Right atrium auricular region (tissue), 2 donors: Measurements from ENCODE around the gene MED27. TPM values are rescaled to one million over a fixed set of nuclear protein-coding genes. Genes with fewer than 3 reads are reported as not detected.

Experiments
- DNase-seq: peaks from one replicate; pipeline ENCODE4 v3.0.0-alpha.2; 2019; ENCODE audit warnings: low spot score
- H3K27ac ChIP-seq, 2 donors: fragments of 200-600 bp; sonication (generic); 1 replicate in 1 of 2; 2 replicates in 1 of 2; pipeline ENCODE4 v1.5.1; 2016 to 2019
- H3K27me3 ChIP-seq, 2 donors: fragments of 200-600 bp; sonication (generic); one replicate each; pipeline versions ENCODE4 v1.5.1 to v1.6.0; 2017 to 2019
- H3K36me3 ChIP-seq: fragments of 200-600 bp; sonication (generic); one replicate; pipeline ENCODE4 v1.5.1; 2016
- H3K4me1 ChIP-seq, 2 donors: fragments of 200-600 bp; sonication (generic); one replicate each; pipeline versions ENCODE4 v1.5.1 to v1.6.0; 2017 to 2019
- H3K4me3 ChIP-seq, 2 donors: fragments of 200-600 bp; sonication (generic); 1 replicate in 1 of 2; 2 replicates in 1 of 2; pipeline ENCODE4 v1.5.1; 2017 to 2019; ENCODE audit warnings: mild to moderate bottlenecking in 1 of 2, moderate library complexity in 1 of 2
- H3K9me3 ChIP-seq, 2 donors: fragments of 200-600 bp; sonication (generic); one replicate each; pipeline ENCODE4 v1.5.1; 2019
- CTCF ChIP-seq, 2 donors: fragments of 200-600 bp; sonication (generic); IDR thresholded peaks; one replicate each; pipeline ENCODE4 v1.5.1; 2019; ENCODE audit warnings: antibody characterized with exemption in 2 of 2
- total RNA-seq, 2 donors: library from RNA; depleted of rRNA; stranded (reverse); fragments of >200 nt; gene quantifications; one replicate each; pipeline ENCODE4 v1.1.0, GENCODE V29; 2016

Gene MED27
- total RNA-seq, 2 donors from 2014 or later = 12.5 to 15.3 TPM

DNA sequence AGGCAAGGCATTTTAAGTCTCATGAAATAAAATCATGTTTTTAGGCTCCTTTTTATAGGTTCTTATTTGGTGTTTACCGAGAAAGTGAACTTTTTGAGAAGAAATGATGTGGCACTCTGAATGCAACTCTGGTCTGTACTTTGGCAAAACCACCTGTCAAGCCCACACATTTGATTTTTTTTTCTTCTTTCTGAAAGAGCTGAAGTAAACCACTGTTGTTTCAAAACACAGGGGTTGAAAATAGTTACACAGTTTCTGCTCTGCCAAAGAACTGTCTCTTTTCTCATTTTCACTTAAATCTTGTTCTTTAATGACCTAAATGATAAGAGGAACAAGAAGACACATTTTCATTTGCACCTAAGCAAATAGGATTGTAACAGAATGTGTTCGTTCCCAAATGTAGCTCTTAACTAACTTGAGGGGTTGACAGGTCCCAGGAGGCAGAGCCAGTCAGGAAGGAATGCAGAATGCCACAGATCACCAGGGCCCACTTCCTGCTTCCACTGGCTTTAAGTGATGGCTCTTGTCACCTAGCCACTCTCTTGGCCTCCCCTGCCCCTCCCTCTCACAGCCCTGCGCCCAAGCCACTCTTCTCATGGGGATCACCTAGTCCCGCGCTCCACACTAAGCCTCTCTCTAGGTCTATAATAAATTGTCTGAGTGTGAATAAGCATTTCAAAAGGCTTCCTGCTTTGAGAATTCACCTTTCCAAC is 47.3 kb downstream of the MED27 start:
- no peak for TF ChIP-seq CTCF (IDR thresholded peaks at IDR 0.05)
- DNase-seq = no peak

DNA sequence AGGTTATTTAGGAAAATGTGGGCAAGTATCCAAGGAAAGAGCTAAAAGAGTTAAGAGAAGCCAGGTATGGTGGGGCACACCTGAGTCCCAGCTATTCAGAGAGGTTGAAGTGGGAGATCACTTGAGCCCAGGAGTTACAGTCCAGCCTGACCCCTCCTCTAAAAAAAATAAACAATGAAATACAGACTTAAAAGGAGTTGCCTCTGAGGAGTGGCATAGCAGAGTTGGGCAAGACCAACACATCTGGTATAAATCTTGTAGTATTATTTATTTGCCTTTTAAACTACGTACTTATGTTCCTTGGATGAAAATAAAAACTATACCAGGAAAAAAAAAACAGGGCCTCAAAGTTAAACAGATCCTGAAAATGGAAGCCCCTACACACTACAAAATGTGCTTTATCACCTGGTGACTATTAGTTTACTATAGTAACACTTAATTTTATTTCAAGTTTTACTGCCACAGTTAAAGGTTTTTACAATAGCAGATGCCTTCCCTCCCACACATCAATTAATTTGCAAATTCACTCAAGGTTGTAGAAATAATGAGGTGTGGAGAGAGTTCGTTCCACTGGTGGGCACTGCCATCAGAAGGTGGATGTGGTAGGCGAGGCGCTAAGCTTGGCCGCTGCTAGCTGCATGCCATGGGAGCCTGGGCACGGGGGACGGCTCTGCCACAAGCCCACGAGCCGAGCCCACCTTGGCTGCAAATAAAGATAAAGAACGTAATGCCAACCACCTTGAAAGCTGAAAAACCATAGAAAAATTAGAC is 48.0 kb downstream of the MED27 start:
- H3K27me3 ChIP-seq = no peaks in the 10 kb centered on the region
- H3K27ac ChIP-seq = no peak overlapping the region
- peaks cover 0 to 7% of the 10 kb centered on the region in 2 donors for H3K4me1 ChIP-seq
- no peak for DNase-seq
- no peak for TF ChIP-seq CTCF (IDR thresholded peaks at IDR 0.05)
- no peak overlapping the region for H3K4me3 ChIP-seq
- no peaks in the 10 kb centered on the region for H3K36me3 ChIP-seq
- H3K9me3 ChIP-seq = no peaks in the 10 kb centered on the region

More for the DNA sequence above, 47.3 kb downstream of the MED27 start:
- no peak overlapping the region for H3K4me3 ChIP-seq
- H3K27ac ChIP-seq = no peak overlapping the region
- H3K4me1 ChIP-seq = peaks cover 0 to 6% of the 10 kb centered on the region in 2 donors
- no peaks in the 10 kb centered on the region for H3K36me3 ChIP-seq
- no peaks in the 10 kb centered on the region for H3K9me3 ChIP-seq
- no peaks in the 10 kb centered on the region for H3K27me3 ChIP-seq

DNA sequence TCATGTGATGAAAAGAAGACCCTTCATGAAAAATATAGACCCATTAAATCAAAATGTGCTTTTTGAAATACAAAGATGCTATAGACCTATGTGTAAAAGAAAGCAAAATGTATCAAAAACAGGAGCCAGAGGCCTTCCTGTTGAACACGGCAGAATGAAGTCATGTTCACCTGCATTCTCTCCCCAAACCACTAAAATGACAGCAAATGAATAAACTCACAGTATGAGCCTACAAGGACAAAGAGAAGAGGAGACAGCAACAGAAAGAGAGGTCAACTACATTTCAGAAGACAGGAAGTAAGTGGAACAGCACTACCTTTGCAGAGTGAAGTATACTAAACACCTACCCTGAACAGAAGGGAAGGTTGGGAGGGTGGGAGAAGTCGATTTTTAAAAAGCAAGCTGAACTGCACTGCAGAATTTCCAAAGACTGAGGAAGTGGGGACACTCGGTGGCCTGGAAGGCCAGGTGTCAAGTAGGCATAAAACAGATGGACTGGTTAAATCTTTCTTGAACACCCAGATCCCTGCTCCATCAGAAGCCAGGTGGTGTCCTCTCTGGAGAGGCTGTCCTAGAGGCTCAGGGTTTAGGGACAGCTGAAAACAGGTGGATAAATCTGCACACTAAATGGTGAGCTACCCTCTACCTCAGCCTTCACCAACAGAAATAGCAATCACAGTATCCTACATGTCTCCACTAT is 48.9 kb downstream of the MED27 start:
- Histone ChIP-seq H3K36me3 (no peaks in the 10 kb centered on the region), H3K4me1 (peaks cover 0 to 7% of the 10 kb centered on the region in 2 donors), H3K9me3 (no peaks in the 10 kb centered on the region), H3K4me3 (no peak overlapping the region), H3K27ac (no peak overlapping the region), H3K27me3 (no peaks in the 10 kb centered on the region)
- no peak for TF ChIP-seq CTCF (IDR thresholded peaks at IDR 0.05)
- no peak for DNase-seq

DNA sequence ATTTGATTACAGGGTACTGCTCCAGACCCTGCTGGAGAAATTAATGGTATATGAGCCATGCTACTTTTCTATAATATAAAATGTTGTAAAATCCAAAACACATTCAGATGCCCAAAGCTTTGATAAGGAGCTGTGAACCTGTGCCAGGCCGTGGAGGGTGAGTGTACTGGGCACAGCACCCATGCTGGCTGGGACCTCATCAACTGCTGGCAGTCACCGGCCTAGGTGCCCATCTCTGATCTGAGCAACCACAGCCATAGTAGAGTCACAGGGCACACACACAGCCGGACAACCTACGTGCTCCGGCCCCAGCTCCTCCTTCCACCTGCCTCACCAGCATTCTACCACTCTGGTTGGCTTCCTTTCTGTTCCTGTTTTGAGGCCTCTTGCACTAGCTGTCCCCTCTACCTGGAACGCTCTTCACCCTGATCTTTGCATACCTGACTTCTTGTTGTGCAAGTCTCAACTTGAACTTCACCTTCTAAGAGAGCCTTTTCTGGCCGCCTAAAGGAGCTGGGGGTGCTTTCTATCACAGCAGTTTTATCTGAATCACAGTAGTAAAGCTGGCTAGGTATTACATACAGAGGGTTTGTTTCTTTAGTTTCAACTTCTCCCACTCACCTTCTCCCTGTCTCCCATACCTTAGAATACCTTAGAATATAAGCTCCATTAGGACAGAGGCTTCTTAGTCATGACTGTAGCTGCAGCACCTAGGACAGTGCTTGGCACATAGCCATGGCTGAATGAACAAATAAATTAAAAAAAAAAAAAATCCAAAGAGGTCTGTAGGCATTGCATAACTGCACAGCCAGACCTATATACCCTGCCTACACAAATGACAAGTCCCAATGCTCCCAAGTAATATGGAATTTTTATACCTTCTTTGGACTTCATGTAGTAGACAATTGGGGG is 51.7 kb downstream of the MED27 start:
- no peaks in the 10 kb centered on the region for H3K9me3 ChIP-seq
- no peak overlapping the region for H3K4me3 ChIP-seq
- peaks cover 0 to 7% of the 10 kb centered on the region in 2 donors for H3K4me1 ChIP-seq
- no peaks in the 10 kb centered on the region for H3K27me3 ChIP-seq
- DNase-seq = no peak
- TF ChIP-seq CTCF (IDR thresholded peaks at IDR 0.05) = no peak
- H3K36me3 ChIP-seq = no peaks in the 10 kb centered on the region
- H3K27ac ChIP-seq = no peak overlapping the region

GRCh38 chr9:132026932-132027585 is 52.6 kb downstream of the MED27 start:
- Histone ChIP-seq H3K9me3 (no peaks in the 10 kb centered on the region), H3K27me3 (no peaks in the 10 kb centered on the region), H3K27ac (no peak overlapping the region), H3K4me1 (peaks cover 0 to 7% of the 10 kb centered on the region in 2 donors), H3K4me3 (no peak overlapping the region), H3K36me3 (no peaks in the 10 kb centered on the region)
- TF ChIP-seq CTCF (IDR thresholded peaks at IDR 0.05) = no peak
- DNase-seq = no peak
